Measurements from ENCODE around the gene GRN.
"Not testable (repeated sequence)": the region's sequence is repeated elsewhere in the genome, so short reads cannot be mapped to it uniquely, and the experiment has no call there.

GRN gene

DNA sequence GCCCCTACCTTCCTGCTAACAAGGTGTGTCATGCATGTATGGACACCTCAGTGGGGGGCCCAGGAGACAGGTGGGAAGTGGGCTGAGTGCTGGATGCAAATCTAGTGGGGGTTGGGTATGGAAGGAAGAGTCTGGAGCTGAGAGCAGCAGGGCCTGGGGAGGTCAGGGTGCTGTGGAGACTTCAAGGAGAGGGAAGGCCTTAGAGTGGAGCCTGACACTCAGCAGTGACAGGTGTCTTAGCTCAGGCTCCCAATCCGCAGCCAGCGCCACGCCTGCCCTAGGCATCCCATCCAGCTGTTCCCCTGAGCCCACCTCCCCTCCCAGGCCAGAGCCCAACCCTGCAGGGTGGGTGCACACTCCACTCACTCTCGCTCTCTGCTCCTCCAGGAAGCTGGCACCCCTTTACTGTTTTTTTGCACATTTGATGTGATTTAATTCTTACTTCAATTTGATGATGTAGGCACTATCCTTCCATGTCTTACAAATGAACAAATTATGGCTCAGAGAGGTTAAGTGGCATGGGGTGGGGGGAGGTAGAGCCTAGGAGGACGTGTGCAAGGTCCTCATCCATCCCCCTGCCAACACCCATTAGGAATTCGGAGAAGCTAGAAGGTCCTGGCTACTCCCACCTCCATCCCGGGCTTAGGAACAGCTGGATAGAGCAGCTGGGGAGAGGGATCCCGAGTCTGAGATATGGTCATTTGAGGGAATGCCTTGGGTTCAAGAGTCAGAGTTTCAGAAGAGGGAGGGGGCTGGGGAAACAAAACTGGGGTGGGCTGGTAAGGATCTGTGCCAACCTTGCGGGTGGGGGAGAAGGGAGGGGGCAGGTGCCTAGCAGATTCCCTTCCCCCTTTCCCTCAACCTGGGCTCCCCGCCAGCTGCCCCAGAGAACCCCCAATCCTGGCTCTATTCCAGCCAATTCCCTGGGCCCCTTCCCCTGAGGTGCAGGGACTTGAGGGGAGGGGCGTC, 16.5 kb downstream of the GRN start:
- H3K27me3 ChIP-seq (ENCODE audit: insufficient read depth, poor library complexity, severe bottlenecking) = no peaks in the 10 kb centered on the region
- no peaks in the 10 kb centered on the region for H3K9me3 ChIP-seq (ENCODE audit: severe bottlenecking)
- no peak overlapping the region for H3K4me3 ChIP-seq (ENCODE audit: severe bottlenecking)
- H3K27ac ChIP-seq (ENCODE audit: poor library complexity, severe bottlenecking) = no peak overlapping the region
- ATAC-seq (ENCODE audit: low read depth) = no peak
- DNase-seq (ENCODE audit: low spot score) = no peak
- H3K4me1 ChIP-seq (ENCODE audit: insufficient read depth, poor library complexity, severe bottlenecking) = no peaks in the 10 kb centered on the region
- TF ChIP-seq, protein P1, sequence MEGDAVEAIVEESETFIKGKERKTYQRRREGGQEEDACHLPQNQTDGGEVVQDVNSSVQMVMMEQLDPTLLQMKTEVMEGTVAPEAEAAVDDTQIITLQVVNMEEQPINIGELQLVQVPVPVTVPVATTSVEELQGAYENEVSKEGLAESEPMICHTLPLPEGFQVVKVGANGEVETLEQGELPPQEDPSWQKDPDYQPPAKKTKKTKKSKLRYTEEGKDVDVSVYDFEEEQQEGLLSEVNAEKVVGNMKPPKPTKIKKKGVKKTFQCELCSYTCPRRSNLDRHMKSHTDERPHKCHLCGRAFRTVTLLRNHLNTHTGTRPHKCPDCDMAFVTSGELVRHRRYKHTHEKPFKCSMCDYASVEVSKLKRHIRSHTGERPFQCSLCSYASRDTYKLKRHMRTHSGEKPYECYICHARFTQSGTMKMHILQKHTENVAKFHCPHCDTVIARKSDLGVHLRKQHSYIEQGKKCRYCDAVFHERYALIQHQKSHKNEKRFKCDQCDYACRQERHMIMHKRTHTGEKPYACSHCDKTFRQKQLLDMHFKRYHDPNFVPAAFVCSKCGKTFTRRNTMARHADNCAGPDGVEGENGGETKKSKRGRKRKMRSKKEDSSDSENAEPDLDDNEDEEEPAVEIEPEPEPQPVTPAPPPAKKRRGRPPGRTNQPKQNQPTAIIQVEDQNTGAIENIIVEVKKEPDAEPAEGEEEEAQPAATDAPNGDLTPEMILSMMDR (IDR thresholded peaks at IDR 0.05; ENCODE audit: poor library complexity, severe bottlenecking) = no peak
- H3K36me3 ChIP-seq (ENCODE audit: low read depth) = no peaks in the 10 kb centered on the region

GRCh38 chr17:44362459-44362948, 17.4 kb downstream of the GRN start:
- Histone ChIP-seq H3K9me3 (ENCODE audit: severe bottlenecking) (no peaks in the 10 kb centered on the region), H3K4me1 (ENCODE audit: insufficient read depth, poor library complexity, severe bottlenecking) (no peaks in the 10 kb centered on the region), H3K27ac (ENCODE audit: poor library complexity, severe bottlenecking) (no peak overlapping the region), H3K27me3 (ENCODE audit: insufficient read depth, poor library complexity, severe bottlenecking) (no peaks in the 10 kb centered on the region), H3K4me3 (ENCODE audit: severe bottlenecking) (peak overlapping the region; percentile 72), H3K36me3 (ENCODE audit: low read depth) (no peaks in the 10 kb centered on the region)
- TF ChIP-seq, protein P1 (IDR thresholded peaks at IDR 0.05; ENCODE audit: poor library complexity, severe bottlenecking) = no peak
- DNase-seq (ENCODE audit: low spot score) = no peak
- no peak for ATAC-seq (ENCODE audit: low read depth)

- Histone ChIP-seq H3K4me3 (ENCODE audit: severe bottlenecking) (peak overlapping the region; percentile 72), H3K27me3 (ENCODE audit: insufficient read depth, poor library complexity, severe bottlenecking) (no peaks in the 10 kb centered on the region), H3K27ac (ENCODE audit: poor library complexity, severe bottlenecking) (no peak overlapping the region), H3K36me3 (ENCODE audit: low read depth) (no peaks in the 10 kb centered on the region), H3K9me3 (ENCODE audit: severe bottlenecking) (no peaks in the 10 kb centered on the region), H3K4me1 (ENCODE audit: insufficient read depth, poor library complexity, severe bottlenecking) (no peaks in the 10 kb centered on the region)
- DNase-seq (ENCODE audit: low spot score) (no peak), ATAC-seq (ENCODE audit: low read depth) (peak; percentile 32; the same call in 2 of the 3 replicates)
- TF ChIP-seq, protein P1 (IDR thresholded peaks at IDR 0.05; ENCODE audit: poor library complexity, severe bottlenecking) = no peak
Observed at GRCh38 chr17:44362949-44363612, 18.0 kb downstream of the GRN start.

DNA sequence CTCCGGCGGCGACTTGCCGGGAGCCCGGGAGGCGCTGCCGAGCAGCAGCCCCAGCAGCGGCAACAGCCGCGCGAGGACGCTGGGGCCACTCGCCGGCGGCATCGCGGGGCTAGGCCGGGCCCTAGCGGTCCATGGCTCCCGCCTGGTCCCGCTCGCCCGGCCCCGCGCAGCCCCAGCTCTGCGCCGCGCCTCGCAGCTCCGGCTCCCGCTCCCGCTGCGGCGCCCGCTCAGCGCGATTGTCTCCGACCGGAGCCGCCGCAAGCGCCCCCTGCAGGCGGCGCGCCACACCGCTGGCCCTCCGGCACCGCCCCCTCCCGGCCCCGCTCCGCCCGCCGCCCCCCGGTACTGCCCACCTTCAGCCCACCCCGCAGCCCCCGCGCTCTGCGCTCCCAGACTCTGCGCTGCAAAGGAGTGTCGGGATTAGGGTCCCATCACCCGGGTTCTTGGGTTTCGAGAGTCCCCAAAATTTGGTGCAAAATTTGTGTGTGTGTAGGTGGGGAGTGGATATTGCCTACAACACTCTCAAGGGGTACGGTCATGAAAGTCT, 18.6 kb downstream of the GRN start, which contains the start of gene FAM171A2:
TSS of gene FAM171A2 (minus strand) at position 241 of the 547 bp plus-strand sequence. CDS start at position 102, 139 bp downstream.
- H3K4me3 ChIP-seq (ENCODE audit: severe bottlenecking) = peak within 1 kb of the TSS; percentile 72
- ATAC-seq (ENCODE audit: low read depth) (peak; percentile 65), DNase-seq (ENCODE audit: low spot score) (no peak)
- no peak within 1 kb of the TSS for H3K27ac ChIP-seq (ENCODE audit: poor library complexity, severe bottlenecking)
- no peaks in the 10 kb centered on the region for H3K27me3 ChIP-seq (ENCODE audit: insufficient read depth, poor library complexity, severe bottlenecking)
- H3K9me3 ChIP-seq (ENCODE audit: severe bottlenecking) = no peaks in the 10 kb centered on the region
- TF ChIP-seq, protein P1 (IDR thresholded peaks at IDR 0.05; ENCODE audit: poor library complexity, severe bottlenecking) = peak; percentile 95
- no peaks in the 10 kb centered on the region for H3K36me3 ChIP-seq (ENCODE audit: low read depth)
- no peaks in the 10 kb centered on the region for H3K4me1 ChIP-seq (ENCODE audit: insufficient read depth, poor library complexity, severe bottlenecking)

DNA sequence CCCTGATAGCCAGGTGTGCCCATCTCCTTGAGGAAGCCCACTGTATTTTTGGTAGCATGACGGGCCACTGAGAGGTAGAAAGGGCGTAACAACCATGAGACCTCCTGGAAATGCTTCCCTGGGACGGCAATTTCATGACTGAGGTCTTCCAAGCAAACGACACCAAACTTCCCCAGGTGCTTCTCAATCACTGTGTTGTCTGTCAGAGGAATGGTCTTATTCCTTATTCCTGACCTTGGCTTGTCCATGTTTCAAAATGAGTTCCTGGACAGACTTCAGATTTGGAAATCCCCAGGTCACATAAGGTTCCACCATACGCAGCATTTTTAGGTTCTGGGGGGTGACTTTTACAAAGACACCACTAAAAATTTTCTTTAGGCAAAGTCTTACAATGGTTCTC, 19.9 kb downstream of the GRN start:
- not testable (repeated sequence) for H3K27me3 ChIP-seq (ENCODE audit: insufficient read depth, poor library complexity, severe bottlenecking); H3K27ac ChIP-seq (ENCODE audit: poor library complexity, severe bottlenecking); H3K4me3 ChIP-seq (ENCODE audit: severe bottlenecking); DNase-seq (ENCODE audit: low spot score); ATAC-seq (ENCODE audit: low read depth); H3K4me1 ChIP-seq (ENCODE audit: insufficient read depth, poor library complexity, severe bottlenecking); H3K36me3 ChIP-seq (ENCODE audit: low read depth); H3K9me3 ChIP-seq (ENCODE audit: severe bottlenecking)
